Skeletal muscle cell (primary cell): ENCODE data around the gene AKR1A1.

Experiments
- DNase-seq: peaks from one replicate; pipeline ENCODE4 v3.0.0-alpha.2; 2010; ENCODE audit warnings: low read depth
- H3K4me3 ChIP-seq: 2 replicates; pipeline ENCODE4 v1.5.1; 2011; ENCODE audit warnings: low read depth, mild to moderate bottlenecking, control low read depth, low read length, moderate library complexity

AKR1A1 gene

GRCh38 chr1:45608175-45609156 lies 57.8 kb downstream of the AKR1A1 start:
- no peak overlapping the region for H3K4me3 ChIP-seq
- no peak for DNase-seq

DNA sequence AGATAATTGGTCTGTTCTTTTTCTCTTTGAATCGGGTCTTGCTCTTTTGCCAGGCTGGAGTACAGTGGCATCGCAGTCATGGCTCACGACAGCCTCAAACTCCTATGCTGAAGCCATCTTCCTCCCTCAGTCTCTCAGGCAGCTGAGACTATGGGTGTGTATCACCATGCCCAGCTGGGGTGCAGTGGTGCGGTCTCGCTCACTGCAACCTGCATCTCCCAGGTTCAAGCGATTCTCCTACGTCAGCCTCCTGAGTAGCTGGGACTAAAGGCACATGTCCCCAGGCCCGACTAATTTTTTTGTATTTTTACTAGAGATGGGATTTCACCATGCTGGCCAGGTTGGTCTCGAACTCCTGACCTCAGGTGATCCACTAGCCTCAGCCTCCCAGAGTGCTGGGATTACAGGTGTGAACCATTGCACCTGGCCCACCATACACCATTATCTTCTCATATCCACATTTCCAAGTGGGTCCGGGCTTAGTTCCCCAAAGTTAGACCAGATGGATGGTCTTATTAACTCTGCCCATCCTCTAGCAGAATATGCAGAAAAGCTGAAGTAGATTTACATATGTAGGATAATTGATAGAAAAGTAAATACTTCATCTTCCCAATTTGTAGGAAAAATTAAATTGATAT lies 60.1 kb downstream of the AKR1A1 start:
- no peak for DNase-seq
- H3K4me3 ChIP-seq = no peak overlapping the region

- no peak overlapping the region for H3K4me3 ChIP-seq
- no peak for DNase-seq
Observed at GRCh38 chr1:45612941-45613579, 62.4 kb downstream of the AKR1A1 start.

GRCh38 chr1:45615885-45616284 lies 65.3 kb downstream of the AKR1A1 start:
- DNase-seq = no peak
- no peak overlapping the region for H3K4me3 ChIP-seq

- no peak overlapping the region for H3K4me3 ChIP-seq
- no peak for DNase-seq
Observed at GRCh38 chr1:45617618-45618017, 67.0 kb downstream of the AKR1A1 start.

DNA sequence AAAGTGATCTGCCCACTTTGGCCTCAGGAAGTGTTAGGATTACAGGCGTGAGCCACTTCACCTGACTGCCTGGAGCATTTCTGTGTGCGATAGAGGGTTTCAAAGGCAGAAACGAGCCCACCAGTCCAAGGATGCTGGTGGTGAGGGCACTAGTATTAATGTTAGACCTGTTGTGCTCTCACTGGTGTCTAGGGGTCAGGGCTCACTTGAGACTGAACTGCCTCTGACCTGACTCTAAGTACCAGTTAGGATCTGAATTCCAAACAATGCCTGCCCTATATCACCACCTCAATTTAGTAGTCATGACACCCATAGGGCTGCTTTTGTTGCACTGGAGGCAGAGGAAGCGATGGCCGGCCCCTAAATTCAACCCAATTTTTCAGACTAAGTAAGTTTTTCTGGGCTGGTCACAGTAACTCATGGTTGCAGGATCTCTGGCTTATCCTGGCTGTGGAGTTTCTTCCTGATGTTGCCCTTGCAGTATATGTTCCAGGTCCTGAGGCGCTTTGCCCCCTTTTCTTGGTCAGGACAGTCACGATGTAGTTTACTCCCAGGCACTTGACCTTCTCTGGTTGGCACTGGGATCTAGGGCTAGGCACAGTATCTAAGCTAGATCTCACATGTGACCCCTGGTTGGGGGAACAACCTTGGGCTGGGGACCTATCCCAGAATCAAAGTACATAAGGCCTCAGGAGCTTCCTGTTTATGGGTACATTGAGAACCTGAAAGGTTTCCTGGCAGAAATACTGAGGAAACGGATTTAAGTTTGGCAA lies 68.7 kb downstream of the AKR1A1 start:
- no peak overlapping the region for H3K4me3 ChIP-seq
- no peak for DNase-seq
